ENCODE measurements around the gene DDX56. TPM values are rescaled to one million over a fixed set of nuclear protein-coding genes. Genes with fewer than 3 reads are reported as not detected.
"Not testable (repeated sequence)": the region's sequence is repeated elsewhere in the genome, so short reads cannot be mapped to it uniquely, and the experiment has no call there.

DDX56 gene
- total and polyA plus RNA-seq, 2 donors from 2014 or later = 62.0 to 83.6 TPM

DNA sequence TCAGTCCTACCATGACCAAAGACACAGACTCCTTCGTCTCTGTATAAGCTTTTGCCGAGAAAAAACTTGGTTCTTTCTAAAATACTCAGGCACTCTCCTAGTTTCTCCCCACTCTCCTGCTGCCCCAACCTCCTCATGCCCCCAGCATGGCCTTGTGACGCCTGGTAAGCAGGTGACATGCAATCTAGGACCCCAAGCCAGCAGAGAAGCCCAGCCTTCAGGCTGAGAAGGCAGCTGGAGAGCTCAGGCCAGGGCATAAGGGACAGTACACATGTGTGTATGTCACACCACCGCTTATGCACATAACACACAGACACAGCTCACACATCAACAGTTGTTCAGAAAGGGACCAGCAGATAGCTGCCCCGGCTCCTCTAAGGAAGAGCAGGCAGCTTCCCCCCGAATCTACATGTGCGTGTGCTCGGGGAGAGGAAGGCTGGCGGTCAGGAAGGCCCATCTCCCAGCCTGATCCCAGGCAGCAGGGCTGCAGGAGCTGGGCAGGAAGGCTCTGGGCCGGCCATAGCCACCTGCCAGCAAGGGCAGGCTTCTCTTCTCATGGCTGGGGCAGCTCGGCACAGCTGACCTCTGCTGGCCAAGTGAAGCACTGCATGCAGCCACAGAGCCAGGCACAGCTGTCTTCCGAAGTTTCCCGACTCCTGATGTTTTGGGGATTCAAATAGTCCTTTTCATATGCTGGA is 8.5 kb downstream of the DDX56 start:
- no peak overlapping the region for H3K27ac ChIP-seq (ENCODE audit: low read depth in 2 of 2, low read length in 2 of 2)
- peak; percentile 92 for TF ChIP-seq CTCF (IDR thresholded peaks at IDR 0.05; ENCODE audit: borderline replicate concordance, extremely low read depth, insufficient read depth)
- FAIRE-seq = no peak

DNA sequence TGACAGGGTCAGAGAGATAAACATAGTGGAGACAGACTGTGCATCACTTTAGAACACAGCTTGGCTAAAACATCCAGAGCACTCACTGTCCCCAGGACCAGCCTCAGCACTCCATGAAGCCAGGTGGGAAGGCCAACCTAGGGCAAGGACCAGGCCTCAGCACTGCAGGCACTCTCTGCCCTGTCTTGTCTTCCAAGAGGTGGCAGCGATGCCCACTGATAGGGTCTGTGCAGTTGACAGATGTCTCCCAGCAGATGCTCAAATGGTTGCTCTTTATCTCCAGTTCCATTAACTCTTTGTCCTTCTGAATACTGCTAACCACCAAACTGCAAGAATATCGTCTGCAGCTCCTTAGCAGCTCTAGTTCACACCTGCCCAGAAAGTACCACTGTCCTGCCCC is 9.1 kb downstream of the DDX56 start:
- H3K9me3 ChIP-seq (ENCODE audit: control insufficient read depth in 2 of 3, insufficient read depth in 1 of 3, low read length in 3 of 3) = no peaks in the 10 kb centered on the region
- peaks cover 0 to 9% (median 0%) of the 10 kb centered on the region in 3 donors for H3K4me1 ChIP-seq (ENCODE audit: control insufficient read depth in 2 of 3, insufficient read depth in 2 of 3, low read depth in 1 of 3, low read length in 3 of 3)
- intact Hi-C loops (cut with DNase I) = no loop called here
- H3K27ac ChIP-seq (ENCODE audit: low read depth in 2 of 2, low read length in 2 of 2) = no peak overlapping the region
- DNase-seq (no peak), FAIRE-seq (no peak)
- H3K9ac ChIP-seq (ENCODE audit: low read length in 3 of 3) = no peak overlapping the region
- no peaks in the 10 kb centered on the region for H3K27me3 ChIP-seq (ENCODE audit: control insufficient read depth, insufficient read depth, low read length)
- H3K4me3 ChIP-seq (ENCODE audit: low read length in 3 of 3) = no peak overlapping the region
- TF ChIP-seq CTCF (IDR thresholded peaks at IDR 0.05; ENCODE audit: borderline replicate concordance, extremely low read depth, insufficient read depth) = no peak
- peaks cover 11 to 42% (median 33%) of the 10 kb centered on the region in 3 donors for H3K36me3 ChIP-seq (ENCODE audit: control insufficient read depth in 2 of 3, insufficient read depth in 3 of 3, low read length in 3 of 3)

More for the DNA sequence above, 8.5 kb downstream of the DDX56 start:
- Histone ChIP-seq H3K9me3 (ENCODE audit: control insufficient read depth in 2 of 3, insufficient read depth in 1 of 3, low read length in 3 of 3) (no peaks in the 10 kb centered on the region), H3K4me1 (ENCODE audit: control insufficient read depth in 2 of 3, insufficient read depth in 2 of 3, low read depth in 1 of 3, low read length in 3 of 3) (peaks cover 0 to 12% (median 0%) of the 10 kb centered on the region in 3 donors), H3K27me3 (ENCODE audit: control insufficient read depth, insufficient read depth, low read length) (no peaks in the 10 kb centered on the region), H3K4me3 (ENCODE audit: low read length in 3 of 3) (no peak overlapping the region), H3K9ac (ENCODE audit: low read length in 3 of 3) (no peak overlapping the region), H3K36me3 (ENCODE audit: control insufficient read depth in 2 of 3, insufficient read depth in 3 of 3, low read length in 3 of 3) (peaks cover 14 to 49% (median 39%) of the 10 kb centered on the region in 3 donors)
- intact Hi-C loops (cut with DNase I) = no loop called here
- DNase-seq = peak; percentile 47 to 83 (median 62)

GRCh38 chr7:44563171-44563679 is 10.5 kb downstream of the DDX56 start:
- no peak for TF ChIP-seq CTCF (IDR thresholded peaks at IDR 0.05; ENCODE audit: borderline replicate concordance, extremely low read depth, insufficient read depth)
- H3K27me3 ChIP-seq (ENCODE audit: control insufficient read depth, insufficient read depth, low read length) = no peaks in the 10 kb centered on the region
- H3K4me1 ChIP-seq (ENCODE audit: control insufficient read depth in 2 of 3, insufficient read depth in 2 of 3, low read depth in 1 of 3, low read length in 3 of 3) = peaks cover 0 to 8% (median 0%) of the 10 kb centered on the region in 3 donors
- no peak overlapping the region for H3K27ac ChIP-seq (ENCODE audit: low read depth in 2 of 2, low read length in 2 of 2)
- DNase-seq = no peak
- H3K36me3 ChIP-seq (ENCODE audit: control insufficient read depth in 2 of 3, insufficient read depth in 3 of 3, low read length in 3 of 3) = peaks cover 4 to 29% (median 23%) of the 10 kb centered on the region in 3 donors
- H3K4me3 ChIP-seq (ENCODE audit: low read length in 3 of 3) = no peak overlapping the region
- intact Hi-C loops (cut with DNase I) = no loop called here
- H3K9ac ChIP-seq (ENCODE audit: low read length in 3 of 3) = no peak overlapping the region
- no peaks in the 10 kb centered on the region for H3K9me3 ChIP-seq (ENCODE audit: control insufficient read depth in 2 of 3, insufficient read depth in 1 of 3, low read length in 3 of 3)
- no peak for FAIRE-seq

- FAIRE-seq; intact Hi-C loops (cut with DNase I); H3K4me3 ChIP-seq (ENCODE audit: low read length in 3 of 3): not testable (repeated sequence)
Observed at GRCh38 chr7:44562622-44562962, 11.1 kb downstream of the DDX56 start.

More at GRCh38 chr7:44562622-44562962, 11.1 kb downstream of the DDX56 start:
- H3K27me3 ChIP-seq (ENCODE audit: control insufficient read depth, insufficient read depth, low read length); H3K27ac ChIP-seq (ENCODE audit: low read depth in 2 of 2, low read length in 2 of 2); H3K4me1 ChIP-seq (ENCODE audit: control insufficient read depth in 2 of 3, insufficient read depth in 2 of 3, low read depth in 1 of 3, low read length in 3 of 3); H3K9ac ChIP-seq (ENCODE audit: low read length in 3 of 3); H3K9me3 ChIP-seq (ENCODE audit: control insufficient read depth in 2 of 3, insufficient read depth in 1 of 3, low read length in 3 of 3); DNase-seq: not testable (repeated sequence)
- H3K36me3 ChIP-seq (ENCODE audit: control insufficient read depth in 2 of 3, insufficient read depth in 3 of 3, low read length in 3 of 3) = peaks cover 2 to 22% (median 17%) of the 10 kb centered on the region in 3 donors

Data from kidney (tissue), 14 donors.